IMR-90 (cell line): ENCODE measurements around the gene LRRC8E.

Source experiments
- CEBPB ChIP-seq: IDR thresholded peaks from 2 replicates; pipeline ENCODE4 v1.6.1; 2012; ENCODE audit warnings: low read depth, low read length, improper control_type of control experiment
- CHD1 ChIP-seq: IDR thresholded peaks from 2 replicates; pipeline ENCODE4 v1.6.1; 2012; ENCODE audit warnings: low read depth, low read length, improper control_type of control experiment
- CTCF ChIP-seq: conservative IDR thresholded peaks from 2 replicates; pipeline ENCODE4 v1.5.1; 2012; ENCODE audit warnings: mild to moderate bottlenecking, low read depth, low read length, improper control_type of control experiment
- FOS ChIP-seq: fragments of 150-350 bp; IDR thresholded peaks from 2 replicates; pipeline ENCODE4 v1.6.1; 2016; ENCODE audit warnings: low read depth, low read length
- MXI1 ChIP-seq: IDR thresholded peaks from 2 replicates; pipeline ENCODE4 v1.6.1; 2012; ENCODE audit warnings: low read depth, mild to moderate bottlenecking, low read length, moderate library complexity, borderline replicate concordance
- NFE2L2 ChIP-seq: fragments of 150-350 bp; IDR thresholded peaks from 2 replicates; pipeline ENCODE4 v1.6.1; 2016; ENCODE audit warnings: low read depth, mild to moderate bottlenecking, low read length
- POLR2A ChIP-seq: IDR thresholded peaks from 2 replicates; pipeline ENCODE4 v1.6.1; 2012; ENCODE audit warnings: mild to moderate bottlenecking, low read depth, low read length
- RAD21 ChIP-seq: IDR thresholded peaks from 2 replicates; pipeline ENCODE4 v1.6.1; 2012; ENCODE audit warnings: low read length, improper control_type of control experiment
- SMC3 ChIP-seq: fragments of 150-350 bp; IDR thresholded peaks from 2 replicates; pipeline ENCODE4 v1.6.1; 2016; ENCODE audit warnings: low read depth, mild to moderate bottlenecking, antibody characterized with exemption, low read length, moderate library complexity
- USF2 ChIP-seq: fragments of 150-350 bp; IDR thresholded peaks from 2 replicates; pipeline ENCODE4 v1.6.1; 2017; ENCODE audit warnings: mild to moderate bottlenecking, antibody characterized with exemption, low read length, low read depth

GRCh38 chr19:7867092-7867844 lies 21.0 kb upstream of the LRRC8E start:
- TF ChIP-seq CTCF (no peak), FOS (no peak), CEBPB (no peak), POLR2A (no peak), NFE2L2 (no peak), CHD1 (no peak), RAD21 (no peak), SMC3 (no peak), MXI1 (no peak), USF2 (no peak)
